Sigmoid colon (tissue), 4 donors: ENCODE measurements around the gene S100A3.
"Not testable (repeated sequence)": the region's sequence is repeated elsewhere in the genome, so short reads cannot be mapped to it uniquely, and the experiment has no call there.

Experiments
- POLR2A ChIP-seq, 2 donors: fragments of 450-650 bp; IDR thresholded peaks; one replicate each; pipeline ENCODE4 v1.6.1; 2016; ENCODE audit warnings: antibody characterized with exemption in 2 of 2, mild to moderate bottlenecking in 2 of 2, moderate library complexity in 2 of 2
- POLR2AphosphoS5 ChIP-seq, 4 donors: sonication (generic); formaldehyde crosslinking; IDR thresholded peaks; one replicate each; pipeline ENCODE4 v1.6.1; 2017; ENCODE audit warnings: antibody characterized with exemption in 4 of 4
- TF ChIP-seq, protein P1 (sequence below), 4 experiments: fragments of 450-650 bp in 3 of 4; fragments of 200-600 bp in 1 of 4; IDR thresholded peaks; one replicate each; pipeline ENCODE4 v1.5.1; 2016 to 2019; ENCODE audit warnings: antibody characterized with exemption in 4 of 4, mild to moderate bottlenecking in 3 of 4, moderate library complexity in 2 of 4

DNA sequence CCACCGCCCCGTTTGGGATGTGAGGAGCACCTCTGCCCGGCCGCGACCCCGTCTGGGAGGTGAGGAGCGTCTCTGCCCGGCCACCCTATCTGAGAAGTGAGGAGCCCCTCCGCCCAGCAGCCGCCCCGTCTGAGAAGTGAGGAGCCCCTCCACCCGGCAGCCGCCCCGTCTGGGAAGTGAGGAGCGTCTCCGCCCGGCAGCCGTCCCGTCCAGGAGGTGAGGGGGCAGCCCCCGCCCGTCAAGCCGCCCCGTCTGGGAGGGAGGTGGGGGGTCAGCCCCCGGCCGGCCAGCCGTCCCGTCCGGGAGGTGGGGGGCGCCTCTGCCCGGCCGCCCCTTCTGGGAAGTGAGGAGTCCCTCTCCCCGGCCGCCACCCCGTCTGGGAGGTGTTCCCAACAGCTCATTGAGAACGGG is 26.0 kb upstream of the S100A3 start:
- TF ChIP-seq, protein P1, sequence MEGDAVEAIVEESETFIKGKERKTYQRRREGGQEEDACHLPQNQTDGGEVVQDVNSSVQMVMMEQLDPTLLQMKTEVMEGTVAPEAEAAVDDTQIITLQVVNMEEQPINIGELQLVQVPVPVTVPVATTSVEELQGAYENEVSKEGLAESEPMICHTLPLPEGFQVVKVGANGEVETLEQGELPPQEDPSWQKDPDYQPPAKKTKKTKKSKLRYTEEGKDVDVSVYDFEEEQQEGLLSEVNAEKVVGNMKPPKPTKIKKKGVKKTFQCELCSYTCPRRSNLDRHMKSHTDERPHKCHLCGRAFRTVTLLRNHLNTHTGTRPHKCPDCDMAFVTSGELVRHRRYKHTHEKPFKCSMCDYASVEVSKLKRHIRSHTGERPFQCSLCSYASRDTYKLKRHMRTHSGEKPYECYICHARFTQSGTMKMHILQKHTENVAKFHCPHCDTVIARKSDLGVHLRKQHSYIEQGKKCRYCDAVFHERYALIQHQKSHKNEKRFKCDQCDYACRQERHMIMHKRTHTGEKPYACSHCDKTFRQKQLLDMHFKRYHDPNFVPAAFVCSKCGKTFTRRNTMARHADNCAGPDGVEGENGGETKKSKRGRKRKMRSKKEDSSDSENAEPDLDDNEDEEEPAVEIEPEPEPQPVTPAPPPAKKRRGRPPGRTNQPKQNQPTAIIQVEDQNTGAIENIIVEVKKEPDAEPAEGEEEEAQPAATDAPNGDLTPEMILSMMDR (IDR thresholded peaks at IDR 0.05): not testable (repeated sequence)
- TF ChIP-seq POLR2AphosphoS5, POLR2A (IDR thresholded peaks at IDR 0.05): not testable (repeated sequence)
